MM.1S (cell line): ENCODE results near the gene ANXA6.

Experiments used
- EZH2 ChIP-seq: fragments of 300-600 bp; sonication (generic); optimal IDR thresholded peaks from 2 replicates; pipeline ENCODE3; 2017; ENCODE audit warnings: low read depth, mild to moderate bottlenecking, antibody characterized with exemption, low read length, mixed read lengths
- TF ChIP-seq, protein P1 (sequence below): fragments of 300-600 bp; sonication (generic); IDR thresholded peaks from 2 replicates; pipeline ENCODE4 v1.5.1; 2016; ENCODE audit warnings: antibody characterized with exemption, low read length, mixed read lengths

DNA sequence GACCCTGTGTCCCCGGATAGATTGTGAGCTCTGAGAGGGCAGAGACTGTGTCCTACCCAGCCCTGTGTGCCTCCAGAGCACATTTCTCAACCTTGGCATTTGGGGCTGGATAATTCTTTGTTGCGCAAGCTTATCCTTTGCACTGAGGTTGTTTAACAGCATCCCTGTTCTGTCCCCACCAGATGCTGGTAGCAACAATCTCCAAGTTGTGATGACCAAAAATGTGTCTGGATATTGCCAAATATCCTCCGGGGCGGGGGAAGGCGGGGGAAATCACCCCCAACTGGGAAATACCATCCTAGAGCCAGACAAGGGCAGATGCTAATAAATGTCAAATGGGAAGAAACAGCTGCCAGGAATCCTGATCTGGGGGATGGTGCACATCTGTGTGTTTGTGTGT lies 52.8 kb downstream of the ANXA6 start:
- TF ChIP-seq, protein P1, sequence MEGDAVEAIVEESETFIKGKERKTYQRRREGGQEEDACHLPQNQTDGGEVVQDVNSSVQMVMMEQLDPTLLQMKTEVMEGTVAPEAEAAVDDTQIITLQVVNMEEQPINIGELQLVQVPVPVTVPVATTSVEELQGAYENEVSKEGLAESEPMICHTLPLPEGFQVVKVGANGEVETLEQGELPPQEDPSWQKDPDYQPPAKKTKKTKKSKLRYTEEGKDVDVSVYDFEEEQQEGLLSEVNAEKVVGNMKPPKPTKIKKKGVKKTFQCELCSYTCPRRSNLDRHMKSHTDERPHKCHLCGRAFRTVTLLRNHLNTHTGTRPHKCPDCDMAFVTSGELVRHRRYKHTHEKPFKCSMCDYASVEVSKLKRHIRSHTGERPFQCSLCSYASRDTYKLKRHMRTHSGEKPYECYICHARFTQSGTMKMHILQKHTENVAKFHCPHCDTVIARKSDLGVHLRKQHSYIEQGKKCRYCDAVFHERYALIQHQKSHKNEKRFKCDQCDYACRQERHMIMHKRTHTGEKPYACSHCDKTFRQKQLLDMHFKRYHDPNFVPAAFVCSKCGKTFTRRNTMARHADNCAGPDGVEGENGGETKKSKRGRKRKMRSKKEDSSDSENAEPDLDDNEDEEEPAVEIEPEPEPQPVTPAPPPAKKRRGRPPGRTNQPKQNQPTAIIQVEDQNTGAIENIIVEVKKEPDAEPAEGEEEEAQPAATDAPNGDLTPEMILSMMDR: no peak
- no peak for TF ChIP-seq EZH2
